CD4-positive, alpha-beta T cell treated with Interleukin-2 at 100 ng/mL for 4 hours (primary cell): ENCODE results near the gene ZNF709.
A peak's percentile ranks its signal among the peaks of the same experiment; 100 is the strongest.
"Not testable (repeated sequence)": the region's sequence is repeated elsewhere in the genome, so short reads cannot be mapped to it uniquely, and the experiment has no call there.

Source experiments
- DNase-seq: peaks from one replicate; pipeline ENCODE4 v3.0.0-alpha.2; 2020; ENCODE audit warnings: low spot score

ZNF709 gene

DNA sequence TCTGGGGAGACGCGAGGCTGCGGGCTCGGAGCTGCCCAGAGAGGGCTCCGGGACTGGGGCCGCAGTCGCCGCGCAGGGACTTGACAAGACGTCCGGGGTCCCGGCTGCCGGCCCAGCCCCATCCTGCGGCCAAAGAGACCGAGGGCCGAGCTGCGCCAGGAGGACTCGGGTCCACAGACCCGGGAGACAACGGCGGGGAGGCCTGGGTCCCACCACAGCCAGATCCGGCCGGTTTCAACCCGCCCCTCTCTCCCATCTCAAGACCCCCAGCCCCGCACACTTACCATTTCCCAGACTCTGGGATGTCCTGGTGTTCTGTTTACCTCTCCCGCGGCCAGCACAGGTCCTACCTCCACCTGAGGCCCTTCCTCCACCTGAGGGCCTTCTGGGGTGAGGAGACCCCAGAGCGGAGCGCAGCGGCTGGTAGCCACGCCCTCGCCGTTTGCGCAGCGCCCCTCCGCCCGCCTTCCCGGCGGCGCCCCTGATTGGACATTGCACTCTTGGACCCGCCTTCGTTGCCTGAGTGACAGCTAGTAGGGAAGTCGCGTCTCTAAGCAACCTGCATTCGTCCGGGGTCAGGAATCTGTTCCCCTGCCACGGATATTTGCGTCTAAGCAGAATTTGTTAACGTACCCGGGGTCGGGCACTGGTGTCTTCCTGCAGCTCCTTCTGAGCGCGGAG lies at the start of gene ZNF709:
ZNF709 (minus strand) TSS at position 446 of the 681 bp plus-strand sequence; CDS start at position 287, 159 bp downstream.
- DNase-seq, result peak; percentile 92

GRCh38 chr19:12527034-12527836 lies 42.6 kb upstream of the ZNF709 start:
- DNase-seq, result no peak

- no peak for DNase-seq
Measured at GRCh38 chr19:12526542-12526941, 41.9 kb upstream of the ZNF709 start.

DNA sequence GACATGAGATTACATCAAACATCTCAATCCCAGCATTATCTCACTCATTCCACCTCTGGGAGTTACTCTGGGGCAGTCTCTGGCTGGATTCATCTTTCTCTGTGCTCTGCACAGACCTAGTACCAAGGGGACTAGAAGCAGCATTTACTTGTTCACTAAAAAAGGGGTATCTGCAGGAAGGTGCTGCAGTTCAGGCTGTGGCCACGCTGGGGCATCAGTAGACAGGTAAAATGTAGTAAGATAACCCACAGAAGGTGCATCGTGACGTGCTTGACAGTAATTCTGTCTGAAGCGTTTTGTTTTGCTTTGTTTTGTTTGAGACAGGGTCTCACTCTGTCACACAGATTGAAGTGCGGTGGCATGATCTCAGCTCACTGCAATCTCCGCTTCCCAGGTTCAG lies 37.4 kb upstream of the ZNF709 start:
- DNase-seq, result no peak

- DNase-seq, result no peak
Measured at GRCh38 chr19:12513531-12514061, 29.0 kb upstream of the ZNF709 start.

DNA sequence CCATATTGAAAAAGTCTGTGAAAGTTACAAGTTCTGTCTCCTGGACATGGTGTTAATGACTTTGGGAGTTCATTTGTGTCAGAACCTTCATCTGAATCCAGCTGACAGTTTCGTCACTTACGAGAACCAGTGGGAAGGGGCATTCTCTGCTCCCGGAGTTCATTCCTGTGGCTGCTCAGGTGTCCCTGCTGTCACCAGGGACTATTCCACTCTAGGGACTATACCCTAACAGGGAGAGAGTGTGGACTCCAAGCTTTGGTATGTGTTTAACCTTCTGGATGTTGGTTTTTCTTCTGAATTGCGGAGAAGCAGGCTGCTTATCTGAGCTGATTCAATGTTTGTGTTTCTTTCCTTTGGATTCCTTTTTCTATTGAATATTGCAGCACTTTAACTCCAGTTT lies 12.4 kb upstream of the ZNF709 start:
- no peak for DNase-seq

- no peak for DNase-seq
Measured at GRCh38 chr19:12496480-12496879, 11.9 kb upstream of the ZNF709 start.

DNA sequence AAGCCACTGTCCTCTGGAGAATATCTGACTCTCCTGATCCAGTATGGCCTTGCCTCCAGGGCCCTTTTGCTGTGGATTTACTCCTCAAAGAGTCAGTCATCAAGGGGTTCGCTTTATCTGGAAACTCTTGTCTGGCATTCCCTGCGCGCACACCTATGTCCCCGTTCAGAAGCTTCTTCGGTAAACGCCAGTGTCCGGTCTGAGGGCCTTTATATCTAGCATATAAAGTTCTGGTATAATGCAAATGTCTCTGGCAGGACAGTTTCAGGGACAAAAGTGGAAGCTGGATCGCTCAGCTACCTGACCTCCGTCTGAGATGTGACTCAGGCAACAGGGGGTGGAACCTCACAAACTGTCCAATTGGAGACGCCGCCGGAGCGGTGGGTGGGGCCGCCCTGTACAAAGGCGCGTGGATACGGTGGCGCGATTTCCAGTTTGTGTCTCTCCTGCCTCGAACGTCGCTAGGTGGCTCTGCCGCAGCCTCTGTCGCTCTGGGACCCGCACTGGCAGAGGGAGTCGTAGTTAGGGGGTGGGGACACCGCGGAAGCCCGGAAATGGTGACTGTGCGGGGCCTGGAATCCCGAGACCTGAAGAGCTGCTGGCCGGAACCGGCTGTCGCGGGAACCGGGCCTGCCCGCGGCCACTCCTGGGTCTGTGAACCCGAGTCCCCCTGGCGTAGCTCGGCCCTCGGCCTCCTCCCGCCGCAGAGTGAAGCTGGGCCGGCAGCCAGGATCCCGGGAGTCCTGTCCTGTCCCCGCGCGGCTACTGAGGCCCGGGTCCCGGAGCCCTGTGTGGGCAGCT lies 10.6 kb upstream of the ZNF709 start:
- peak; percentile 94 for DNase-seq

DNA sequence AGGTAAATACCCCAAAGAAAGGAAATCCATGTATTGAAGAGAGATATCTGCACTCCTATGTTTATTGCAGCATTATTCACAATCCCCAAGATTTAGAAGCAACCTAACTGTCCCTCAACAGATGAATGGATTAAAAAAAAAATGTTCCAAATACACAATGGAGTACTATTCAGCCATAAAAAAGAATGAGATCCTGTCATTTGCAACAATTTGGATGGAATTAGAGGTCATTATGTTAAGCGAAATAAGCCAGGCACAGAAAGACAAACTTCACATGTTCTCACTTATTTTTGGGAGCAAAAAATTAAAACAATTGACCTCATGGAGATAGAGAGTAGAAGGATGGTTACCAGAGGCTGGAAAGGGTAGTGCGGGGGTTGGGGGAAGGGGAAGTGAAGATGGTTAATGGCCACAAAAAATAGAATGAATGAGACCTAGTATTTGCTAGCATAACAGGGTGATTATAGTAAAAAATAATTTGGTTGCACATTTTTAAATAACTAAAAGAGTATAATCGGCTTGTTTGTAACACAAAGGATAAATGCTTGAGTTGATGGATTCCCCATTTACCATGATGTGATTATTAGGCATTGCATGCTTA lies 9.7 kb upstream of the ZNF709 start:
- no peak for DNase-seq

DNA sequence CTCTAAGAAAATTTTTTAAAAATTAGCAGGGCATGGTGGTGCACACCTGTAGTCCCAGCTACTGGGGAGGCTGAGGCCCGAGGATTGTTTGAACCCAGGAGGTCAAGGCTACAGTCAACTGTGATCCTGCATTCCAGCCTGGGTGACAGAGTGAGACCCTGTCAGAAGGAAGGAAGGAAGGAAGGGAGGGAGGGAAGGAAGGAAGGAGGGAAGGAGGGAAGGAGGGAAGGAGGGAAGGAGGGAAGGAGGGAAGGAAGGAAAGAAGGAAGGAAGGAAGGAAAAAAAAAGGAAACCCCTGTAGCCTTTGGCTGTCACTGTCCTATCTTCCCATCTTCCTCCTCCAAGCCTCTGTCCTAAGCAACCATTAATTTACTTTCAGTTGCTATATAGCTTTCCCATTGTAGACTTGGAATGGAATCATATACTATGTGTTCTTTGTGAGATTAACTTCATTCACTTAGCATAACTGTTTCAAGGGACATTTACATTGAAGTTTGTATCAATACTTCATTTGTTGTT lies 1.7 kb upstream of the ZNF709 start:
- DNase-seq, result not testable (repeated sequence)

DNA sequence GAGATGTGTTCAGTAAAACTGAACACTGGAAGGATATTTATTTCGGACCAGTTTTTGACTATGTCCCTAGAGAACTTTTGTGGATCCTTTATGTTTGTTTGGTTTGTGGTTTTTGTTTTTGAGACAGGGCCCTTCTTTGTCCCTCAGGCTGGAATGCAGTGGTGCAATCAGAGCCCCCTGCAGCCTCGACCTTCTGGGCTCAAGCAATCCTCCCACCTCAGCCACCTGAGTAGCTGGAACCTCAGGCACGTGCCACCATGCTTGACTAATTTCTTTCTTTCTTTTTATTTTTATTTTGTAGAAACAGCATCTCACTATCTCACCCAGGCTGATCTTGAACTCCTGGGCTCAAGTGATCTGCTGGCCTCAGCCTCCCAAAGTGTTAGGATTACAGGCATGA lies 955 bp upstream of the ZNF709 start:
- no peak for DNase-seq

DNA sequence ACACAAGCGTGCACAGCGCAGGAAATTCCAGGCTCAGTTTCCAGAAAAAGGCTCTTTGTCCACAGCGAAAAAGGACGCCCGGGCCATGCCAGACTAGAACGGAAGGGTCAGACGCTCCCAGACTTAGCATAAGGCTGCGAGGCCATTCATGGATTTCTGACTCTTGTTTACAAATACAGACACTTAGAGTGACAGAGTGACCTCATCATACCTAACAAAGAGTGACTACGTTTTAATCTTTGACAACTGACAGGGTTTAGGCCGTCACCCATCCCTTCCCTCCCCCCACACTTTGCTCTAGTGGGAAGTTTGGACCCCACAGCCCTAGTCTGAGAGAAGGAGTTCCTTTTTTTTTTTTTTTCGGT lies 418 bp upstream of the ZNF709 start:
- DNase-seq, result peak; percentile 22

DNA sequence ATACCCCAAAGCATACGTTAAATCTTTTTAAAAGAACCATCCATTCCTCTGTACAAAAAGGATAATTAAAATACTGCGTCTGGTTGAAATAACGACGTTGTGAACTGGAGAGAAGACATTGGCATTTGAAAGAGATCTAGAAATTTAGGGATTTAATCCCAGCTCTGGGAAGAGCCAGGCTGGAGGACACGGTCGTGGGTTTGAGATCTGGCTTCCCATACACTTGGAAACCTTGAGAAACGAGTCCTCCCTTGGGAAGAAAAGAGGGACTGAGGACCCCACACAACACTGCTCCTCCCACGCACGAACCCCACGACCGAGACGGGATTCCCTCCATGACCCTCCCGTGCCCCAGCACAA lies 625 bp downstream of the ZNF709 start:
- no peak for DNase-seq

DNA sequence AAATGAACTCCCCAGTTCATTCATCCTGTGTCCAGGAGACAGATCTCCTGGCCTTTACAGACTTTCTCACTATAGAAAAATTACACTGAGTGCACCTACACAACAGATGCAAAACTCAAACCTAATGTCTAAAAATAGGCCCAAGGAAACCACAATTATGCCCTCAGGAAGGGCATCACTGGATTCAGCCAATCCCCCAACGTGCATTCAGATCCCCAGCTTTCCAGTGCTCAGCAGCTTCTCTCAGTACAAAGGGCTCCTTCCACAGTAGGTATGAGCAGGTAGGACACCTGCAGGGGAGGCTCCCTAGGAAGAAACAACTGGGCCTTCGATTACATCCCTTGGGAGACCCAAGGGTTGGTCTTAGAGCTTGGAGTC lies 2.1 kb downstream of the ZNF709 start:
- DNase-seq, result no peak

- no peak for DNase-seq
Measured at GRCh38 chr19:12481781-12482508, 2.7 kb downstream of the ZNF709 start.

GRCh38 chr19:12478234-12478941 lies 6.2 kb downstream of the ZNF709 start:
- no peak for DNase-seq

GRCh38 chr19:12467651-12468050 lies 17.0 kb downstream of the ZNF709 start:
- not testable (repeated sequence) for DNase-seq

DNA sequence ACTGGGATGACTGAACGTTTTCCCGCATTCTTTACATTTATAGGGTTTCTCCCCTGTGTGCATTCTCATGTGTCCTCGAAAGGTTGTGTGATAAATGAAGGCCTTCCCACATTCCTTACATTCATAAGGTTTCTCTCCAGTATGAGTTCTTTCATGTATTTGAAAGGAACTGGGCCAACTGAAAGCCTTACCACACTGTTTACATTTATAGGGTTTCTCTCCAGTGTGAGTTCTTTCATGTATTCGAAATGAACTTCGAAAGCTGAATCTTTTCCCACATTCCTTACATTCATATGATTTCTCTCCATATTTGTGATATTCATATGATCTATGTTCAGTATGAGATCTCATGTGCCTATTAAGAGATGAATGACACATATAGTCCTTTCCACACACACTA lies 19.4 kb downstream of the ZNF709 start:
- DNase-seq, result no peak

DNA sequence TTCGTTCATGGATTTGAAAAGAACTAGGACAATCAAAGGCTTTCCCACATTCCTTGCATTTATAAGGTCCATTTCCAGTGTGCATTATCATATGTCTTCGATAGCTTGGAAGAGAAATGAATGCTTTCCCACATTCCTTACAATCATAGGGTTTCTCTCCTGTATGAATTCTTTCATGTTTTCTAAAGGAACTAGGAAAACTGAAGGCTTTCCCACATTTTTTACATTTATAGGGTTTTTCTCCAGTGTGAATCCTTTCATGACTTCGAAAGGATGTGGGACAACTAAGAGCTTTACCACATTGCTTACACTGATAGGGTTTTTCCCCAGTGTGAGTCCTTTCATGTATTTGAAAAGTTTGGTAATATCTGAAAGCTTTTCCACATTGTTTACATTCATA lies 19.8 kb downstream of the ZNF709 start:
- DNase-seq, result no peak

GRCh38 chr19:12464139-12464538 lies 20.5 kb downstream of the ZNF709 start:
- not testable (repeated sequence) for DNase-seq

DNA sequence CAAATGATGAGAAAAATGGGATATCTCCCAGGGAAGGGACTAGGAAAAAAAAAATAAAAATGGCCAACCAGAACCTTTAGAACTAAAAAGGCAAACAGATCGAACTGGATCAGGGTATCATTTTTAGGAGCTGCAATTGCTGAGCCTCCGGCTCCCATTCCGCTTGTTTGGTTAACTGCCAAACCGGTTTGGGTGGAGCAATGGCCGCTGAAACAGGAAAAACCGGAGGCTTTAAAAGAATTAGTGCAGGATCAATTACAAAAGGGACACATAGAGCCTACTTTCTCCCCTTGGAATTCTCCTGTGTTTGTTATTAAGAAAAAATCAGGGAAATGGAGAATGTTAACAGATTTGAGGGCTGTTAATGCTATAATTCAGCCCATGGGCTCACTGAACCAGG lies 31.1 kb downstream of the ZNF709 start:
- no peak for DNase-seq
